K562 (cell line): ENCODE measurements around the gene KIN. TPM values are rescaled to one million over a fixed set of nuclear protein-coding genes. Genes with fewer than 3 reads are reported as not detected.
A peak's percentile ranks its signal among the peaks of the same experiment; 100 is the strongest.

Source experiments
- ATF1 ChIP-seq, 2 experiments: fragments of 450-650 bp in 1 of 2; IDR thresholded peaks; 2 replicates each; pipeline ENCODE4 v1.6.1; 2016; ENCODE audit warnings: missing compliant biosample characterization in 1 of 2, missing genetic modification characterization in 1 of 2
- CSDE1 ChIP-seq, 2 experiments: fragments of 450-650 bp; IDR thresholded peaks; 2 replicates each; pipeline ENCODE4 v1.6.1; 2016; ENCODE audit warnings: mild to moderate bottlenecking in 1 of 2
- CXXC5 ChIP-seq: fragments of 250-450 bp; sonication (Bioruptor Pico); IDR thresholded peaks from 2 replicates; pipeline ENCODE4 v1.8.0; 2022; ENCODE audit warnings: inconsistent platforms, mild to moderate bottlenecking, moderate library complexity
- E2F4 ChIP-seq: sonication (generic); formaldehyde crosslinking; IDR thresholded peaks from 2 replicates; pipeline ENCODE4 v1.8.0; 2022; ENCODE audit warnings: mild to moderate bottlenecking, low read depth, missing genetic modification reagents
- EP400 ChIP-seq: fragments of 450-650 bp; IDR thresholded peaks from 2 replicates; pipeline ENCODE4 v1.6.1; 2017; ENCODE audit warnings: antibody characterized with exemption, mild to moderate bottlenecking, moderate library complexity
- ETS1 ChIP-seq: conservative IDR thresholded peaks from 2 replicates; pipeline ENCODE4 v1.6.1; 2011; ENCODE audit warnings: low read depth, mild to moderate bottlenecking, low read length; ENCODE audit not compliant: control insufficient read depth
- FOXO4 ChIP-seq: fragments of 450-650 bp; formaldehyde crosslinking; IDR thresholded peaks from 2 replicates; pipeline ENCODE4 v1.4.0; 2020; ENCODE audit warnings: mild to moderate bottlenecking, moderate library complexity
- FOXP1 ChIP-seq: sonication (generic); formaldehyde crosslinking; IDR thresholded peaks from 2 replicates; pipeline ENCODE4 v1.8.0; 2022; ENCODE audit warnings: mild to moderate bottlenecking, missing genetic modification reagents
- ILF3 ChIP-seq: fragments of 450-650 bp; IDR thresholded peaks from 2 replicates; pipeline ENCODE4 v1.6.1; 2018; ENCODE audit warnings: antibody characterized with exemption, mild to moderate bottlenecking, moderate library complexity, borderline replicate concordance
- MYC ChIP-seq, 2 experiments: fragments of 250-450 bp in 1 of 2; sonication (Bioruptor Pico) in 1 of 2; IDR thresholded peaks; 2 replicates each; pipeline versions ENCODE4 v1.5.1 to v1.6.1; 2012 to 2021; ENCODE audit warnings: low read depth in 2 of 2, borderline replicate concordance in 1 of 2, improper control_type of control experiment in 1 of 2, low read length in 1 of 2, mild to moderate bottlenecking in 1 of 2, moderate library complexity in 1 of 2
- PKNOX1 ChIP-seq: fragments of 450-650 bp; IDR thresholded peaks from 2 replicates; pipeline ENCODE4 v1.6.1; 2016
- POLR2G ChIP-seq: fragments of 200-400 bp; formaldehyde crosslinking; IDR thresholded peaks from 2 replicates; pipeline ENCODE4 v1.6.1; 2017; ENCODE audit warnings: low read depth, mild to moderate bottlenecking, antibody characterized with exemption, low read length, moderate library complexity
- PTTG1 ChIP-seq: fragments of 450-650 bp; IDR thresholded peaks from 2 replicates; pipeline ENCODE4 v1.6.1; 2016; ENCODE audit warnings: low read depth, mild to moderate bottlenecking, missing genetic modification characterization, missing compliant biosample characterization
- PYGO2 ChIP-seq: fragments of 450-650 bp; IDR thresholded peaks from 2 replicates; pipeline ENCODE4 v1.6.1; 2016; ENCODE audit warnings: mild to moderate bottlenecking, missing genetic modification characterization, moderate library complexity, missing compliant biosample characterization
- SOX6 ChIP-seq: fragments of 450-650 bp; IDR thresholded peaks from 2 replicates; pipeline ENCODE4 v1.6.1; 2014; ENCODE audit warnings: mild to moderate bottlenecking
- SRSF1 ChIP-seq: fragments of 200-400 bp; formaldehyde crosslinking; IDR thresholded peaks from 2 replicates; pipeline ENCODE4 v1.6.1; 2017; ENCODE audit warnings: mild to moderate bottlenecking, low read depth, low read length, moderate library complexity
- TCF7 ChIP-seq: sonication (generic); IDR thresholded peaks from 2 replicates; pipeline ENCODE4 v1.6.1; 2016; ENCODE audit warnings: antibody characterized with exemption, borderline replicate concordance
- TOE1 ChIP-seq, 2 experiments: fragments of 450-650 bp in 1 of 2; sonication (generic) in 1 of 2; formaldehyde crosslinking in 1 of 2; IDR thresholded peaks; 2 replicates each; pipeline versions ENCODE4 v1.7.1 to v1.8.0; 2016 to 2022; ENCODE audit warnings: borderline replicate concordance in 2 of 2, mild to moderate bottlenecking in 2 of 2, antibody characterized with exemption in 1 of 2, inconsistent platforms in 1 of 2, low read depth in 1 of 2, missing genetic modification reagents in 1 of 2, moderate library complexity in 1 of 2
- ZFP36 ChIP-seq: fragments of 150-350 bp; IDR thresholded peaks from 2 replicates; pipeline ENCODE4 v1.6.1; 2018; ENCODE audit warnings: low read length, low read depth; ENCODE audit not compliant: partially characterized antibody
- ZNF347 ChIP-seq: fragments of 450-650 bp; formaldehyde crosslinking; IDR thresholded peaks from 2 replicates; pipeline ENCODE4 v1.4.0; 2020; ENCODE audit warnings: low read depth, mild to moderate bottlenecking, moderate library complexity
- ZNF76 ChIP-seq: fragments of 250-450 bp; sonication (Bioruptor Pico); IDR thresholded peaks from 2 replicates; pipeline ENCODE4 v1.4.0; 2020; ENCODE audit warnings: mild to moderate bottlenecking, moderate library complexity, borderline replicate concordance
- ZNF778 ChIP-seq: fragments of 450-650 bp; formaldehyde crosslinking; IDR thresholded peaks from 2 replicates; pipeline ENCODE4 v1.4.0; 2020; ENCODE audit warnings: mild to moderate bottlenecking, moderate library complexity
- polyA plus RNA-seq, 8 experiments: library from polyadenylated mRNA; depleted of rRNA in 4 of 8; stranded (reverse) in 5 of 8; unstranded in 3 of 8; fragments of >200 nt; fragmentation: Nextera tagmentation in 2 of 8; fragmentation: Illumina TruSeq in 1 of 8; extraction: Ambion mirVana in 2 of 8; extraction: Trizol in 1 of 8; gene quantifications; 2 replicates each; pipeline versions ENCODE4 v1.2.1 to v1.2.3, GENCODE V29; 2011 to 2014; ENCODE audit warnings: inconsistent platforms in 1 of 8, missing spikeins in 1 of 8
- total RNA-seq, 7 experiments: library from RNA; depleted of rRNA in 6 of 7; stranded (reverse); fragments of >200 nt in 6 of 7; fragmentation: Illumina TruSeq in 2 of 7; extraction: Trizol in 2 of 7; gene quantifications; 2 replicates each; pipeline versions ENCODE4 v1.2.1 to v1.2.3, GENCODE V29; 2011 to 2021; ENCODE audit warnings: low replicate concordance in 1 of 7

Gene KIN
- total and polyA plus RNA-seq, 9 of the 15 experiments (the other 6 are each of a cell fraction or from before 2014, with no cell fraction given): 11.7 to 35.6 (median 16.0) TPM

- 0 out of 2 replicates have a peak, but pooled peaks have one; percentile 45 for TF ChIP-seq SOX6
- no peak for TF ChIP-seq PKNOX1
- TF ChIP-seq FOXO4: no peak
- no peak for TF ChIP-seq ZNF778
- TF ChIP-seq FOXP1 (CRISPR knock-in tag): no peak
- TF ChIP-seq ZNF76 (CRISPR knock-in tag): peak; percentile 67; the same call in 1 of the 2 replicates
- no peak for TF ChIP-seq PTTG1 (tag)
- no peak for TF ChIP-seq ZNF347 (CRISPR knock-in tag)
- no peak for TF ChIP-seq E2F4 (CRISPR knock-in tag)
- no peak for TF ChIP-seq CSDE1 (IDR thresholded peaks at IDR 0.05)
- no peak for TF ChIP-seq ZFP36
- peak; percentile 94 for TF ChIP-seq CXXC5 (CRISPR knock-in tag)
- peak; percentile 78; the same call in 1 of the 2 replicates for TF ChIP-seq TOE1 (IDR thresholded peaks at IDR 0.05; ENCODE audit: borderline replicate concordance)
- TF ChIP-seq TOE1 (CRISPR knock-in tag; IDR thresholded peaks at IDR 0.05; ENCODE audit: borderline replicate concordance, low read depth): no peak
- TF ChIP-seq TCF7: 0 out of 2 replicates have a peak, but pooled peaks have one; percentile 44
- peak; percentile 99 for TF ChIP-seq POLR2G
- no peak for TF ChIP-seq ILF3
- TF ChIP-seq EP400: peak; percentile 80
- no peak for TF ChIP-seq PYGO2
- TF ChIP-seq ATF1 (CRISPR knock-in tag; IDR thresholded peaks at IDR 0.05): no peak
- TF ChIP-seq ATF1 (tag; IDR thresholded peaks at IDR 0.05): peak; percentile 59; the same call in 1 of the 2 replicates
- TF ChIP-seq MYC (IDR thresholded peaks at IDR 0.05; ENCODE audit: low read depth, low read length): peak; percentile 83
- TF ChIP-seq MYC (CRISPR knock-in tag; IDR thresholded peaks at IDR 0.05; ENCODE audit: borderline replicate concordance, low read depth): no peak
- TF ChIP-seq ETS1: peak; percentile 70; the same call in 1 of the 2 replicates
- TF ChIP-seq SRSF1: no peak
Observed at GRCh38 chr10:7818295-7819120, 30.7 kb upstream of the KIN start, which contains the start of gene TAF3 (continued).
